OCI-LY3 (cell line): Measurements from ENCODE around the gene RNF166.

Source experiments
- H2AFZ ChIP-seq: fragments of 200-600, 300-600 bp; shearing (Covaris generic); 2 replicates; pipeline ENCODE4 v1.6.0; 2014; ENCODE audit warnings: antibody characterized with exemption, low read depth, low read length
- H3K27ac ChIP-seq: fragments of 200-600, 300-600 bp; sonication (generic); 2 replicates; pipeline ENCODE4 v1.5.1; 2014; ENCODE audit warnings: mild to moderate bottlenecking, low read length, moderate library complexity, mixed read lengths
- H3K27me3 ChIP-seq: fragments of 200-600, 300-600 bp; sonication (generic); 2 replicates; pipeline ENCODE4 v1.6.1; 2014; ENCODE audit warnings: low read depth, low read length, mixed read lengths
- H3K36me3 ChIP-seq: fragments of 200-600, 300-600 bp; sonication (generic); replicated peaks from 2 replicates; pipeline ENCODE3; 2014; ENCODE audit warnings: low read depth, low read length, mixed read lengths
- H3K4me1 ChIP-seq: fragments of 300-600, 200-600 bp; sonication (generic); 2 replicates; pipeline ENCODE4 v1.6.1; 2014; ENCODE audit warnings: low read length, mixed read lengths
- H3K4me2 ChIP-seq: fragments of 200-600, 300-600 bp; sonication (generic); 2 replicates; pipeline ENCODE4 v1.6.1; 2014; ENCODE audit warnings: low read length, mixed read lengths
- H3K4me3 ChIP-seq: fragments of 300-600, 200-600 bp; sonication (generic); 2 replicates; pipeline ENCODE4 v1.5.1; 2014; ENCODE audit warnings: antibody characterized with exemption, mild to moderate bottlenecking, low read length, moderate library complexity
- H3K79me2 ChIP-seq: fragments of 300-600, 200-600 bp; shearing (Covaris generic); 2 replicates; pipeline ENCODE4 v1.6.1; 2014; ENCODE audit warnings: mild to moderate bottlenecking, low read length, mixed read lengths
- H3K9ac ChIP-seq: fragments of 300-600, 200-600 bp; shearing (Covaris generic); 2 replicates; pipeline ENCODE4 v1.6.0; 2014; ENCODE audit warnings: mild to moderate bottlenecking, low read length, moderate library complexity
- H3K9me3 ChIP-seq: fragments of 200-600, 300-600 bp; shearing (Covaris generic); 2 replicates; pipeline ENCODE4 v1.6.1; 2014; ENCODE audit warnings: low read length, mixed read lengths; ENCODE audit not compliant: insufficient read depth
- H4K20me1 ChIP-seq: fragments of 200-600, 300-600 bp; sonication (generic); 2 replicates; pipeline ENCODE4 v1.6.1; 2016; ENCODE audit warnings: low read length, mixed read lengths; ENCODE audit not compliant: insufficient read depth
- CTCF ChIP-seq: fragments of 200-600, 300-600 bp; sonication (generic); IDR thresholded peaks from 2 replicates; pipeline ENCODE4 v1.5.1; 2014; ENCODE audit warnings: antibody characterized with exemption, low read length, low read depth
- EZH2phosphoT487 ChIP-seq: fragments of 200-600 bp; shearing (Covaris generic); IDR thresholded peaks from 2 replicates; pipeline ENCODE4 v1.6.1; 2018; ENCODE audit warnings: antibody characterized with exemption, mixed run types, low read depth

Gene RNF166

GRCh38 chr16:88655733-88656281 is 50.4 kb downstream of the RNF166 start:
- Histone ChIP-seq H3K79me2 (peaks cover 29% of the 10 kb centered on the region), H2AFZ (no peak overlapping the region), H3K4me2 (no peak overlapping the region), H3K36me3 (peaks cover 52% of the 10 kb centered on the region), H3K9ac (no peak overlapping the region), H3K27me3 (no peaks in the 10 kb centered on the region), H3K27ac (no peak overlapping the region), H3K9me3 (no peaks in the 10 kb centered on the region), H3K4me1 (peaks cover 14% of the 10 kb centered on the region), H4K20me1 (peaks cover 27% of the 10 kb centered on the region), H3K4me3 (no peak overlapping the region)
- TF ChIP-seq EZH2phosphoT487 (no peak), CTCF (no peak)

GRCh38 chr16:88655053-88655732 is 51.0 kb downstream of the RNF166 start:
- H3K4me3 ChIP-seq: no peak overlapping the region
- H3K4me2 ChIP-seq: no peak overlapping the region
- TF ChIP-seq EZH2phosphoT487 (no peak), CTCF (no peak)
- H3K36me3 ChIP-seq: peaks cover 52% of the 10 kb centered on the region
- no peak overlapping the region for H2AFZ ChIP-seq
- no peaks in the 10 kb centered on the region for H3K9me3 ChIP-seq
- H3K4me1 ChIP-seq: peaks cover 14% of the 10 kb centered on the region
- H3K9ac ChIP-seq: no peak overlapping the region
- H3K27ac ChIP-seq: no peak overlapping the region
- no peaks in the 10 kb centered on the region for H3K27me3 ChIP-seq
- peaks cover 30% of the 10 kb centered on the region for H3K79me2 ChIP-seq
- peaks cover 27% of the 10 kb centered on the region for H4K20me1 ChIP-seq

- TF ChIP-seq CTCF (no peak), EZH2phosphoT487 (no peak)
- Histone ChIP-seq H3K27me3 (no peaks in the 10 kb centered on the region), H2AFZ (no peak overlapping the region), H3K4me2 (no peak overlapping the region), H3K36me3 (peaks cover 56% of the 10 kb centered on the region), H3K79me2 (peaks cover 31% of the 10 kb centered on the region), H3K9me3 (no peaks in the 10 kb centered on the region), H3K4me3 (no peak overlapping the region), H3K9ac (no peak overlapping the region), H3K4me1 (peaks cover 16% of the 10 kb centered on the region), H3K27ac (no peak overlapping the region), H4K20me1 (peaks cover 30% of the 10 kb centered on the region)
Observed at GRCh38 chr16:88654363-88655052, 51.7 kb downstream of the RNF166 start.

- Histone ChIP-seq H3K36me3 (peaks cover 55% of the 10 kb centered on the region), H3K27me3 (no peaks in the 10 kb centered on the region), H2AFZ (no peak overlapping the region), H3K9me3 (no peaks in the 10 kb centered on the region), H3K79me2 (peaks cover 31% of the 10 kb centered on the region), H4K20me1 (peaks cover 30% of the 10 kb centered on the region), H3K4me1 (peaks cover 23% of the 10 kb centered on the region), H3K4me3 (no peak overlapping the region), H3K9ac (no peak overlapping the region), H3K4me2 (no peak overlapping the region), H3K27ac (no peak overlapping the region)
- no peak for TF ChIP-seq EZH2phosphoT487
- no peak for TF ChIP-seq CTCF
Observed at GRCh38 chr16:88653596-88654362, 52.4 kb downstream of the RNF166 start.
